Loucy (cell line): ENCODE data around the gene C4orf54.

Experiments used
- H2AFZ ChIP-seq: fragments of 200-600 bp; sonication (generic); 2 replicates; pipeline ENCODE4 v1.6.0; 2016; ENCODE audit warnings: antibody characterized with exemption, mild to moderate bottlenecking, low read length, moderate library complexity
- H3F3A ChIP-seq: fragments of 200-600 bp; 2 replicates; pipeline ENCODE4 v1.6.0; 2016; ENCODE audit warnings: antibody characterized with exemption, low read depth, mild to moderate bottlenecking
- H3K27me3 ChIP-seq: fragments of 200-600 bp; sonication (generic); 2 replicates; pipeline ENCODE4 v1.6.1; 2014; ENCODE audit warnings: low read length, mild to moderate bottlenecking; ENCODE audit not compliant: insufficient read depth, poor library complexity, severe bottlenecking
- H3K36me3 ChIP-seq: fragments of 200-600 bp; sonication (generic); 2 replicates; pipeline ENCODE4 v1.6.1; 2016; ENCODE audit warnings: low read length; ENCODE audit not compliant: insufficient read depth
- H3K4me1 ChIP-seq: fragments of 200-600 bp; sonication (generic); 2 replicates; pipeline ENCODE4 v1.5.1; 2014; ENCODE audit warnings: low read length, mild to moderate bottlenecking; ENCODE audit not compliant: insufficient read depth, poor library complexity, severe bottlenecking
- H3K4me2 ChIP-seq: fragments of 200-600 bp; sonication (generic); 2 replicates; pipeline ENCODE4 v1.6.0; 2014; ENCODE audit warnings: antibody characterized with exemption, low read length, low read depth, mild to moderate bottlenecking; ENCODE audit not compliant: poor library complexity, severe bottlenecking
- H3K4me3 ChIP-seq: fragments of 200-600 bp; sonication (generic); 2 replicates; pipeline ENCODE4 v1.5.1; 2014; ENCODE audit warnings: low read length, mild to moderate bottlenecking, mixed read lengths; ENCODE audit not compliant: poor library complexity, severe bottlenecking
- H3K79me2 ChIP-seq: fragments of 200-600 bp; sonication (generic); 2 replicates; pipeline ENCODE4 v1.6.1; 2014; ENCODE audit warnings: low read length; ENCODE audit not compliant: insufficient read depth
- H3K9ac ChIP-seq: fragments of 200-600 bp; sonication (generic); 2 replicates; pipeline ENCODE4 v1.6.0; 2014; ENCODE audit warnings: mild to moderate bottlenecking, low read depth, low read length, moderate library complexity; ENCODE audit not compliant: poor library complexity, severe bottlenecking
- H3K9me2 ChIP-seq: fragments of 200-600 bp; sonication (generic); replicated peaks from 2 replicates; pipeline ENCODE4 v1.6.1; 2016; ENCODE audit warnings: low read depth, low read length, mixed read lengths
- H3K9me3 ChIP-seq: fragments of 200-600 bp; sonication (generic); 2 replicates; pipeline ENCODE4 v1.6.1; 2014; ENCODE audit warnings: mild to moderate bottlenecking, antibody characterized with exemption, low read length, low read depth; ENCODE audit not compliant: insufficient read depth
- H4K20me1 ChIP-seq: fragments of 200-600 bp; sonication (generic); 2 replicates; pipeline ENCODE4 v1.6.0; 2014; ENCODE audit warnings: antibody characterized with exemption, low read length, mild to moderate bottlenecking; ENCODE audit not compliant: insufficient read depth, poor library complexity, severe bottlenecking
- EZH2phosphoT487 ChIP-seq: fragments of 200-600 bp; IDR thresholded peaks from 2 replicates; pipeline ENCODE4 v1.6.1; 2018; ENCODE audit warnings: antibody characterized with exemption, mild to moderate bottlenecking, moderate library complexity, borderline replicate concordance
- TF ChIP-seq, protein P1 (sequence below): fragments of 200-600 bp; sonication (generic); conservative IDR thresholded peaks from 2 replicates; pipeline ENCODE4 v1.5.1; 2014; ENCODE audit warnings: mild to moderate bottlenecking, antibody characterized with exemption, low read length

The C4orf54 gene

DNA sequence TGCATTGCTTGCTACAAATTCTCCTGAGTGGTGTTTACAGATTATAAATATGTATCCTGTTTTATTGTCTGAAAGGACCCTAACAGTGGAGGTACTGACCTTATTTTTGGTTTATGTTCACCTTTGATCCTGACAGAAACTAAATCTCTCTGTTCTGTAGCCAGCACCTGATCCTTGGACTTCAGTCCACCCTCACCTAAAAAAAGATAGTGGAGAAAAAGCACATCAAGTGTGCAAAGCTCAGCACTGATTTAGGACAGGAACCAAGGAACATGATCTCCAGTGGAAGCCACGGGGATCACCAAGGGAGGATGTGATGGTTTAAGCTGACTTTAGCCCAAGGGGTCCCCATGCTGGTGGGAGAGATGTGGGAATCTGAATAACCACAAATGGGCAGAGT is 22.3 kb upstream of the C4orf54 start:
- no peaks in the 10 kb centered on the region for H3K4me1 ChIP-seq
- no peak overlapping the region for H3K4me3 ChIP-seq
- no peak overlapping the region for H3K9ac ChIP-seq
- no peaks in the 10 kb centered on the region for H3K79me2 ChIP-seq
- H3F3A ChIP-seq: no peaks in the 10 kb centered on the region
- no peak overlapping the region for H3K4me2 ChIP-seq
- H2AFZ ChIP-seq: no peak overlapping the region
- no peaks in the 10 kb centered on the region for H3K9me3 ChIP-seq
- H3K36me3 ChIP-seq: no peaks in the 10 kb centered on the region
- no peak for TF ChIP-seq EZH2phosphoT487
- TF ChIP-seq, protein P1, sequence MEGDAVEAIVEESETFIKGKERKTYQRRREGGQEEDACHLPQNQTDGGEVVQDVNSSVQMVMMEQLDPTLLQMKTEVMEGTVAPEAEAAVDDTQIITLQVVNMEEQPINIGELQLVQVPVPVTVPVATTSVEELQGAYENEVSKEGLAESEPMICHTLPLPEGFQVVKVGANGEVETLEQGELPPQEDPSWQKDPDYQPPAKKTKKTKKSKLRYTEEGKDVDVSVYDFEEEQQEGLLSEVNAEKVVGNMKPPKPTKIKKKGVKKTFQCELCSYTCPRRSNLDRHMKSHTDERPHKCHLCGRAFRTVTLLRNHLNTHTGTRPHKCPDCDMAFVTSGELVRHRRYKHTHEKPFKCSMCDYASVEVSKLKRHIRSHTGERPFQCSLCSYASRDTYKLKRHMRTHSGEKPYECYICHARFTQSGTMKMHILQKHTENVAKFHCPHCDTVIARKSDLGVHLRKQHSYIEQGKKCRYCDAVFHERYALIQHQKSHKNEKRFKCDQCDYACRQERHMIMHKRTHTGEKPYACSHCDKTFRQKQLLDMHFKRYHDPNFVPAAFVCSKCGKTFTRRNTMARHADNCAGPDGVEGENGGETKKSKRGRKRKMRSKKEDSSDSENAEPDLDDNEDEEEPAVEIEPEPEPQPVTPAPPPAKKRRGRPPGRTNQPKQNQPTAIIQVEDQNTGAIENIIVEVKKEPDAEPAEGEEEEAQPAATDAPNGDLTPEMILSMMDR: no peak
- H4K20me1 ChIP-seq: no peaks in the 10 kb centered on the region
- H3K9me2 ChIP-seq: no peaks in the 10 kb centered on the region
- H3K27me3 ChIP-seq: no peaks in the 10 kb centered on the region

DNA sequence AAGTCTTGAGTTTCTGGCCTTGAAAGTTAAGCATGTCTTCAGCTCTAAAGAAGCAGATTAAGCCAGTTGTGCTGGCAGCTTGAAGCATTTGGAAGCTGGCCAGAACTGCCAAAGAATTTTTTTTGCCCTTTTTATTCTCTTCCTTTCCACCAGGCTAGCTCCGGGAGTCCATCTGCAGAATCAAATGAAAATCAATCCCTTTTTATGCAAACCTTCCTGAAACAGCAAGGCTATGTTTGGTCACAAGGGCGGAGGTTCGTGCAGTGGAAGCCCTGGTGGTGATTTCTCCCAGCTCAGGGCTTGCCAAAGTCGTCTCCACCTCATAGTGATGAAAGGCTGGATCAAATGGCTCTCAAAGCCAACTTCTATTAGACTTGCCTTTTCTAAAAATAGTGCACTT is 21.6 kb upstream of the C4orf54 start:
- Histone ChIP-seq H4K20me1 (no peaks in the 10 kb centered on the region), H3K4me3 (no peak overlapping the region), H3K9me2 (no peaks in the 10 kb centered on the region), H3K9ac (no peak overlapping the region), H3F3A (no peaks in the 10 kb centered on the region), H3K36me3 (no peaks in the 10 kb centered on the region), H3K4me1 (no peaks in the 10 kb centered on the region), H3K4me2 (no peak overlapping the region), H2AFZ (no peak overlapping the region), H3K9me3 (no peaks in the 10 kb centered on the region), H3K79me2 (no peaks in the 10 kb centered on the region), H3K27me3 (no peaks in the 10 kb centered on the region)
- TF ChIP-seq, protein P1: no peak
- TF ChIP-seq EZH2phosphoT487: no peak

DNA sequence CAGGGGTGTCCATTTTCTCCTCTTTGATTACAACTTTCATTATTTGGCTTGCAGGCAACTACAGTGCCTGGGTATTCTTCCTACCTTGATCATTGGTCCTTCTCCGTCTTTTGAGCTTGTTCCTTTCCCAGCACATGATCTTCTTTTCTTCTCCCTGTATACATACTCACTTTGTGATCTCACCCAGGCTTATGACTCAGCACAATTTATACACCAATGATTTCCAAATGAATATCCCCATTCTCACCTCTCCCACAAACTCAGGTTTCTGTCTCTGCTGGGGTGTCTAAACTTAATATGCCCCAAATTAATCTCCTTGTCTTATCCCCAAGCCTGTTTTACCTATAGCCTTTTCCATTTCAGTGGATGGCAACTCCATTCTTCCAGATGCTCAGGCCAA is 19.5 kb upstream of the C4orf54 start:
- no peaks in the 10 kb centered on the region; the same call in 1 of the 2 replicates for H3K9me3 ChIP-seq
- no peaks in the 10 kb centered on the region for H3K27me3 ChIP-seq
- no peak overlapping the region for H2AFZ ChIP-seq
- no peak overlapping the region for H3K4me3 ChIP-seq
- no peak overlapping the region for H3K9ac ChIP-seq
- H3K36me3 ChIP-seq: no peaks in the 10 kb centered on the region
- H3F3A ChIP-seq: no peaks in the 10 kb centered on the region
- H4K20me1 ChIP-seq: no peaks in the 10 kb centered on the region
- H3K4me1 ChIP-seq: no peaks in the 10 kb centered on the region
- TF ChIP-seq, protein P1: no peak
- TF ChIP-seq EZH2phosphoT487: no peak
- no peaks in the 10 kb centered on the region for H3K79me2 ChIP-seq
- no peaks in the 10 kb centered on the region for H3K9me2 ChIP-seq
- H3K4me2 ChIP-seq: no peak overlapping the region
